Lower leg skin (tissue), 3 donors: Measurements from ENCODE around the gene TTLL4.

Experiments used
- CTCF ChIP-seq, 3 donors: fragments of 450-650 bp; IDR thresholded peaks; one replicate each; pipeline ENCODE4 v1.5.1; 2016; ENCODE audit warnings: antibody characterized with exemption in 3 of 3, mild to moderate bottlenecking in 3 of 3, moderate library complexity in 2 of 3
- POLR2A ChIP-seq, 2 donors: fragments of 450-650 bp; IDR thresholded peaks; one replicate each; pipeline ENCODE4 v1.6.1; 2016 to 2017; ENCODE audit warnings: antibody characterized with exemption in 2 of 2, mild to moderate bottlenecking in 1 of 2, moderate library complexity in 1 of 2

- no peak for TF ChIP-seq CTCF (IDR thresholded peaks at IDR 0.05)
- TF ChIP-seq POLR2A (IDR thresholded peaks at IDR 0.05): no peak
Measured at GRCh38 chr2:218754201-218754600, 43.6 kb downstream of the TTLL4 start.
